22Rv1 (cell line): Measurements from ENCODE around the gene COX7A2.

Source experiments
- H3K27ac ChIP-seq: fragments of 450-650 bp; 2 replicates; pipeline ENCODE4 v1.5.1; 2017
- CTCF ChIP-seq: fragments of 450-650 bp; IDR thresholded peaks from 2 replicates; pipeline ENCODE4 v1.5.1; 2017; ENCODE audit warnings: mild to moderate bottlenecking
- ZFX ChIP-seq: fragments of 450-650 bp; IDR thresholded peaks from 2 replicates; pipeline ENCODE4 v1.6.1; 2017; ENCODE audit warnings: antibody characterized with exemption, borderline replicate concordance

COX7A2 gene

GRCh38 chr6:75286955-75287354 is 43.4 kb upstream of the COX7A2 start:
- TF ChIP-seq ZFX: no peak
- no peak for TF ChIP-seq CTCF
- no peak overlapping the region for H3K27ac ChIP-seq

- TF ChIP-seq ZFX (no peak), CTCF (no peak)
- peak overlapping the region; percentile 97 for H3K27ac ChIP-seq
Observed at GRCh38 chr6:75285283-75285639, 41.7 kb upstream of the COX7A2 start.

- H3K27ac ChIP-seq: peak within 1 kb of the TSS; percentile 97
- TF ChIP-seq CTCF (no peak), ZFX (no peak)
Observed at GRCh38 chr6:75284632-75285282, 41.2 kb upstream of the COX7A2 start, which contains the start of gene TMEM30A. TMEM30A (minus strand) TSS chr6:75284792; CDS start chr6:75284638, 154 bp downstream.

GRCh38 chr6:75283907-75284631 is 40.5 kb upstream of the COX7A2 start:
- peak overlapping the region; percentile 97 for H3K27ac ChIP-seq
- TF ChIP-seq CTCF: no peak
- TF ChIP-seq ZFX: no peak

- TF ChIP-seq ZFX (no peak), CTCF (no peak)
- H3K27ac ChIP-seq: no peak overlapping the region
Observed at GRCh38 chr6:75282706-75283105, 39.1 kb upstream of the COX7A2 start.

- no peak overlapping the region for H3K27ac ChIP-seq
Observed at GRCh38 chr6:75281653-75282052, 38.1 kb upstream of the COX7A2 start.

More at GRCh38 chr6:75281653-75282052, 38.1 kb upstream of the COX7A2 start:
- TF ChIP-seq ZFX: no peak
- no peak for TF ChIP-seq CTCF
